Hepatocyte (in vitro differentiated cells): ENCODE measurements around the gene COA4. TPM values are rescaled to one million over a fixed set of nuclear protein-coding genes. Genes with fewer than 3 reads are reported as not detected.

ENCODE experiments used
- DNase-seq: peaks from one replicate; pipeline ENCODE4 v3.0.0-alpha.2; 2016; ENCODE audit warnings: low spot score
- H2AFZ ChIP-seq: fragments of 200-600 bp; sonication (generic); 2 replicates; pipeline ENCODE4 v1.6.0; 2016; ENCODE audit warnings: antibody characterized with exemption, mild to moderate bottlenecking
- H3K27ac ChIP-seq: fragments of 200-600 bp; sonication (generic); 2 replicates; pipeline ENCODE4 v1.5.1; 2016; ENCODE audit warnings: mild to moderate bottlenecking
- H3K27me3 ChIP-seq: fragments of 200-600 bp; sonication (generic); 2 replicates; pipeline ENCODE4 v1.6.1; 2016
- H3K36me3 ChIP-seq: fragments of 200-600 bp; sonication (generic); replicated peaks from 2 replicates; pipeline ENCODE4 v1.5.1; 2016; ENCODE audit warnings: low read depth; ENCODE audit not compliant: insufficient read depth
- H3K4me1 ChIP-seq: fragments of 200-600 bp; sonication (generic); 2 replicates; pipeline ENCODE4 v1.5.1; 2016; ENCODE audit warnings: mild to moderate bottlenecking, moderate library complexity; ENCODE audit not compliant: insufficient read depth
- H3K4me2 ChIP-seq: fragments of 200-600 bp; sonication (generic); 2 replicates; pipeline ENCODE4 v1.6.0; 2016
- H3K4me3 ChIP-seq: fragments of 200-600 bp; sonication (generic); 2 replicates; pipeline ENCODE4 v1.5.1; 2016; ENCODE audit warnings: mild to moderate bottlenecking
- H3K79me2 ChIP-seq: fragments of 200-600 bp; sonication (generic); 2 replicates; pipeline ENCODE4 v1.6.0; 2017; ENCODE audit warnings: mild to moderate bottlenecking
- H3K9me2 ChIP-seq: fragments of 200-600 bp; sonication (generic); replicated peaks from 2 replicates; pipeline ENCODE4 v1.6.0; 2017; ENCODE audit warnings: mild to moderate bottlenecking; ENCODE audit not compliant: insufficient read depth
- H3K9me3 ChIP-seq: fragments of 200-600 bp; sonication (generic); 2 replicates; pipeline ENCODE4 v1.5.1; 2016; ENCODE audit warnings: low read depth, mild to moderate bottlenecking
- H4K20me1 ChIP-seq: fragments of 200-600 bp; sonication (generic); 2 replicates; pipeline ENCODE4 v1.6.0; 2016; ENCODE audit warnings: mild to moderate bottlenecking; ENCODE audit not compliant: insufficient read depth, poor library complexity, severe bottlenecking
- EZH2 ChIP-seq: fragments of 200-600 bp; sonication (generic); IDR thresholded peaks from 2 replicates; pipeline ENCODE4 v1.6.1; 2016; ENCODE audit warnings: antibody characterized with exemption, mild to moderate bottlenecking, borderline replicate concordance
- EZH2phosphoT487 ChIP-seq: fragments of 200-600 bp; sonication (generic); IDR thresholded peaks from one replicate; pipeline ENCODE4 v1.6.1; 2018; ENCODE audit warnings: antibody characterized with exemption, mild to moderate bottlenecking, low read depth, moderate library complexity; ENCODE audit not compliant: unreplicated experiment, severe bottlenecking
- WGBS: methylation state at CpG from one replicate; pipeline ENCODE4 v1.1.6; 2016; ENCODE audit warnings: low lambda C conversion rate; ENCODE audit errors: missing lambda C conversion rate; 5-methylcytosine and 5-hydroxymethylcytosine counted together
- polyA plus RNA-seq: library from polyadenylated mRNA; unstranded; fragments of >200 nt; fragmentation: Nextera tagmentation; extraction: Ambion mirVana; gene quantifications from 2 replicates; pipeline ENCODE4 v1.2.1, GENCODE V29; 2016
- total RNA-seq: library from RNA; depleted of rRNA; stranded (reverse); fragments of >200 nt; gene quantifications from 2 replicates; pipeline ENCODE4 v1.2.3, GENCODE V29; 2014
- TF ChIP-seq, protein P1 (sequence below): fragments of 200-600 bp; sonication (generic); IDR thresholded peaks from 2 replicates; pipeline ENCODE4 v1.5.1; 2016; ENCODE audit warnings: antibody characterized with exemption, mild to moderate bottlenecking; ENCODE audit not compliant: poor library complexity

COA4 gene
- total and polyA plus RNA-seq, 2 experiments from 2014 or later, result 99.4 to 125 TPM

DNA sequence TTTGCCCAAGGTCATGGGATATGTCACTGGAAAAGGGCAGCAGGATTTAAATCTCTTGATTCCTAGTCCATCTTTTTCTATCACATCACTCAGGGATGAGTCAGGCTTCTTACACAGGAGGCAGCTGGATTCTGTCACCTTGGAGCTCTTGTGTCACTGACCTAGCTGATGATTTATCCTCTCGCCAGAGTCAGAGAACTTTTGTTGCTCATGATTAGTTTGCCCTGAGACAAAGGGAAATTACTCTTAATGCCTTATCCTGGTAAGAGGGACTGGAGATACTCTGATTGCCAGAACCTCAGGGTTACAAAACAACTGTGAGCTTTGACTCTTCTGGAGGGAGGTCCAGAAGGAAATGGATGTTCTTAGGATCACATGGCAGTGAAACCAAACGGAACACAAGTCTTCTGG, 10.1 kb downstream of the COA4 start:
- Histone ChIP-seq H3K4me1 (peaks cover 8% of the 10 kb centered on the region), H3K27me3 (no peaks in the 10 kb centered on the region), H3K4me3 (no peak overlapping the region), H2AFZ (no peak overlapping the region), H3K9me2 (no peaks in the 10 kb centered on the region), H3K79me2 (no peaks in the 10 kb centered on the region), H3K4me2 (no peak overlapping the region), H3K9me3 (no peaks in the 10 kb centered on the region), H4K20me1 (no peaks in the 10 kb centered on the region), H3K27ac (peak overlapping the region; percentile 74), H3K36me3 (no peaks in the 10 kb centered on the region)
- WGBS, result 19% methylated on average over 2 of the region's 2 CpGs
- peak; percentile 76 for DNase-seq
- TF ChIP-seq EZH2 (no peak), EZH2phosphoT487 (no peak)
- TF ChIP-seq, protein P1, sequence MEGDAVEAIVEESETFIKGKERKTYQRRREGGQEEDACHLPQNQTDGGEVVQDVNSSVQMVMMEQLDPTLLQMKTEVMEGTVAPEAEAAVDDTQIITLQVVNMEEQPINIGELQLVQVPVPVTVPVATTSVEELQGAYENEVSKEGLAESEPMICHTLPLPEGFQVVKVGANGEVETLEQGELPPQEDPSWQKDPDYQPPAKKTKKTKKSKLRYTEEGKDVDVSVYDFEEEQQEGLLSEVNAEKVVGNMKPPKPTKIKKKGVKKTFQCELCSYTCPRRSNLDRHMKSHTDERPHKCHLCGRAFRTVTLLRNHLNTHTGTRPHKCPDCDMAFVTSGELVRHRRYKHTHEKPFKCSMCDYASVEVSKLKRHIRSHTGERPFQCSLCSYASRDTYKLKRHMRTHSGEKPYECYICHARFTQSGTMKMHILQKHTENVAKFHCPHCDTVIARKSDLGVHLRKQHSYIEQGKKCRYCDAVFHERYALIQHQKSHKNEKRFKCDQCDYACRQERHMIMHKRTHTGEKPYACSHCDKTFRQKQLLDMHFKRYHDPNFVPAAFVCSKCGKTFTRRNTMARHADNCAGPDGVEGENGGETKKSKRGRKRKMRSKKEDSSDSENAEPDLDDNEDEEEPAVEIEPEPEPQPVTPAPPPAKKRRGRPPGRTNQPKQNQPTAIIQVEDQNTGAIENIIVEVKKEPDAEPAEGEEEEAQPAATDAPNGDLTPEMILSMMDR, result no peak

DNA sequence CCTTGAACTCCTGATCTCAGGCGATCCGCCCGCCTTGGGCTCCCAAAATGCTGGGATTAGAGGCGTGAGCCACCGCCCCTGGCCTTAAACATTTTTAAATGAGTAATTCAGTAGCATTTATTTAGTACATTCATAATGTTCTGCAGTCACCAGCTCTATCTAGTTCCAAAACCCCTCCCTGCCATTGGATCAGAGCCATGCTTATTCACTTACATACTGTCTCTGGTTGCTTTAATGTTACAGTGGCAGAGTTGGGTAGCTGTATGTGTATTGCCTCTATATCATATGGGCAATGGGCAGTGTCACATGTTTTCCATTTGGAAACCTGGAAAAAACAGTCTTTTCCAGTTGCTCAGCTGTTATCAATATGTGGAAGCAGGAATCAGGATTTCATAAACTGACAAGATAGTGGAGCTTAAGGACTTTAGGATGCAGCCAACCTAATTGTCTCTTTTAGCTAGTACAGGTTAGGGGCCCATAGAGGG, 10.5 kb downstream of the COA4 start:
- 92% methylated on average over 5 of the region's 5 CpGs for WGBS
- DNase-seq, result no peak
- H3K9me3 ChIP-seq, result no peaks in the 10 kb centered on the region
- no peaks in the 10 kb centered on the region for H3K36me3 ChIP-seq
- H3K27me3 ChIP-seq, result no peaks in the 10 kb centered on the region
- no peaks in the 10 kb centered on the region for H4K20me1 ChIP-seq
- H3K9me2 ChIP-seq, result no peaks in the 10 kb centered on the region
- H2AFZ ChIP-seq, result no peak overlapping the region
- H3K4me3 ChIP-seq, result no peak overlapping the region
- no peak for TF ChIP-seq EZH2phosphoT487
- TF ChIP-seq, protein P1, result no peak
- TF ChIP-seq EZH2, result no peak
- H3K27ac ChIP-seq, result peak overlapping the region; percentile 74
- H3K4me1 ChIP-seq, result peaks cover 8% of the 10 kb centered on the region
- H3K79me2 ChIP-seq, result no peaks in the 10 kb centered on the region
- H3K4me2 ChIP-seq, result no peak overlapping the region

DNA sequence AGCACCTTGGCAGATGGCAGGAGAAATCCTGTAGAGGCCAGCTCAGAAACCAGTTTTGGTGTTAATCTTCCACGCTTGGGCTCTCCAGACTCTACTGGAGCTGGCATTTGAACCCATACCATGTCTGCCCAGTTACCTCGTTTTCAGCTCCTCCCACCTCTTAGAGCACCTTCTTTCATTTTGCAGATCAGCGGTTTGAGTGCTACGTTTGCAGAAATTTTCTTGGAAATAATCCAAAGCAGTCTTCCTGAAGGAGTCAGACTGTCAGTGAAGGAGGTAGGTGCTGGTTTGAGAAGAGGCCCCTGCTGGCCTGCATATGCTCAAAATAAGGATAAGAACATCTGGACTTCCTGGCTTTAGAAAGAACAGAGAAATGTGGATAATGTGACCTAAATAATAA, 13.7 kb downstream of the COA4 start:
- Histone ChIP-seq H3K9me3 (no peaks in the 10 kb centered on the region), H4K20me1 (no peaks in the 10 kb centered on the region), H3K27me3 (no peaks in the 10 kb centered on the region), H3K4me3 (no peak overlapping the region), H3K27ac (no peak overlapping the region), H3K4me2 (no peak overlapping the region), H2AFZ (no peak overlapping the region), H3K36me3 (no peaks in the 10 kb centered on the region), H3K4me1 (peaks cover 8% of the 10 kb centered on the region), H3K79me2 (no peaks in the 10 kb centered on the region), H3K9me2 (no peaks in the 10 kb centered on the region)
- DNase-seq, result no peak
- 86% methylated on average over 4 of the region's 4 CpGs for WGBS
- TF ChIP-seq EZH2 (no peak), EZH2phosphoT487 (no peak)
- TF ChIP-seq, protein P1, result no peak

DNA sequence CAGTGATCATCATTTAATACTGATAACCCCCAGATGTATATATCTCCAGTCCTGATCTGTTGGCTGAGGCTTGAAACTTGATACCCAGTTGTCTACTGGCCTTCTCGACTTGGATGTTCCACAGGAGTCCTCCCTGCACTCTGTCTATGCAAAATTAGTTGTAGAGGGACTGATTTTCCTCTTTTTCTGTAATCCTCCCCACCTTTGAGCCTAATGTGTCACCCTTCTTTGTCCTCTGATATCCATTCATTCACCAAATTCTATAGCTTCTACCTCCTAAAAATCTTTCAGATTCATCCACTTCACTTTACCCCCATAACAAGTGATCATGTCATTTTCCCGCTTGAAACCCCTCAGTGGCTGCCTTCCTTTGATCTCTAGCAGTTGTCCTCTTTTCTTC, 16.4 kb downstream of the COA4 start:
- Histone ChIP-seq H3K4me2 (no peak overlapping the region), H3K4me3 (no peak overlapping the region), H3K36me3 (no peaks in the 10 kb centered on the region), H3K27me3 (no peaks in the 10 kb centered on the region), H3K4me1 (no peaks in the 10 kb centered on the region), H2AFZ (no peak overlapping the region), H3K9me3 (no peaks in the 10 kb centered on the region), H3K9me2 (no peaks in the 10 kb centered on the region), H3K27ac (no peak overlapping the region), H4K20me1 (no peaks in the 10 kb centered on the region), H3K79me2 (no peaks in the 10 kb centered on the region)
- TF ChIP-seq EZH2phosphoT487 (no peak), EZH2 (no peak)
- TF ChIP-seq, protein P1, result no peak
- no peak for DNase-seq
- 70% methylated on average over 2 of the region's 2 CpGs for WGBS
